GM23248 (cell line): ENCODE results near the gene SOX5. TPM values are rescaled to one million over a fixed set of nuclear protein-coding genes. Genes with fewer than 3 reads are reported as not detected.

Experiments
- DNase-seq: peaks from one replicate; pipeline ENCODE4 v3.0.0-alpha.2; 2015
- H2AFZ ChIP-seq: fragments of 200-600 bp; sonication (generic); 2 replicates; pipeline ENCODE4 v1.6.1; 2016; ENCODE audit warnings: antibody characterized with exemption
- H3F3A ChIP-seq: fragments of 200-600 bp; sonication (generic); 2 replicates; pipeline ENCODE4 v1.6.1; 2016; ENCODE audit warnings: mild to moderate bottlenecking, antibody characterized with exemption, mixed run types; ENCODE audit not compliant: insufficient read depth
- H3K27ac ChIP-seq: fragments of 200-600 bp; sonication (generic); 2 replicates; pipeline ENCODE4 v1.5.1; 2016; ENCODE audit warnings: mild to moderate bottlenecking
- H3K27me3 ChIP-seq: fragments of 200-600 bp; sonication (generic); replicated peaks from 2 replicates; pipeline ENCODE4 v1.6.1; 2016; ENCODE audit warnings: mild to moderate bottlenecking; ENCODE audit not compliant: insufficient read depth
- H3K36me3 ChIP-seq: fragments of 200-600 bp; sonication (generic); 2 replicates; pipeline ENCODE4 v1.6.1; 2016; ENCODE audit warnings: low read depth, mild to moderate bottlenecking
- H3K4me1 ChIP-seq: fragments of 200-600 bp; sonication (generic); 2 replicates; pipeline ENCODE4 v1.6.1; 2016; ENCODE audit warnings: mild to moderate bottlenecking; ENCODE audit not compliant: insufficient read depth
- H3K4me2 ChIP-seq: fragments of 200-600 bp; sonication (generic); one replicate; pipeline ENCODE4 v1.6.1; 2016; ENCODE audit warnings: mild to moderate bottlenecking; ENCODE audit not compliant: unreplicated experiment
- H3K4me3 ChIP-seq: fragments of 200-600 bp; sonication (generic); 2 replicates; pipeline ENCODE4 v1.5.1; 2016; ENCODE audit warnings: mild to moderate bottlenecking
- H3K79me2 ChIP-seq: fragments of 200-600 bp; sonication (generic); 2 replicates; pipeline ENCODE4 v1.6.1; 2016; ENCODE audit warnings: mild to moderate bottlenecking; ENCODE audit not compliant: insufficient read depth
- H3K9ac ChIP-seq: fragments of 200-600 bp; sonication (generic); 2 replicates; pipeline ENCODE4 v1.6.1; 2016; ENCODE audit warnings: mild to moderate bottlenecking
- H3K9me2 ChIP-seq: fragments of 200-600 bp; sonication (generic); 2 replicates; pipeline ENCODE4 v1.6.1; 2016; ENCODE audit warnings: mixed run types, mild to moderate bottlenecking, moderate library complexity; ENCODE audit not compliant: insufficient read depth
- H3K9me3 ChIP-seq: fragments of 200-600 bp; sonication (generic); one replicate; pipeline ENCODE4 v1.6.1; 2017; ENCODE audit warnings: low read depth
- H4K20me1 ChIP-seq: fragments of 200-600 bp; sonication (generic); 2 replicates; pipeline ENCODE4 v1.6.0; 2016; ENCODE audit not compliant: insufficient read depth
- EZH2 ChIP-seq: fragments of 200-600 bp; sonication (generic); IDR thresholded peaks from 2 replicates; pipeline ENCODE4 v1.6.1; 2018; ENCODE audit warnings: antibody characterized with exemption, mild to moderate bottlenecking; ENCODE audit not compliant: insufficient read depth, poor library complexity, severe bottlenecking
- EZH2phosphoT487 ChIP-seq: fragments of 200-600 bp; sonication (generic); IDR thresholded peaks from 2 replicates; pipeline ENCODE4 v1.6.1; 2018; ENCODE audit warnings: antibody characterized with exemption, moderate library complexity, mild to moderate bottlenecking, low read depth; ENCODE audit not compliant: insufficient read depth
- WGBS, 2 experiments: methylation state at CpG; one replicate each; pipeline ENCODE4 v1.1.6; 2015 to 2017; ENCODE audit warnings: low lambda C conversion rate in 2 of 2, low coverage in 1 of 2; ENCODE audit errors: missing lambda C conversion rate in 2 of 2; 5-methylcytosine and 5-hydroxymethylcytosine counted together
- in situ Hi-C: fragments of 300-500 bp; cut with MboI; formaldehyde crosslinking; loops from 2 replicates; pipeline ENCODE4 v1.15.0; 2020
- polyA plus RNA-seq: library from polyadenylated mRNA; unstranded; fragments of >200 nt; fragmentation: Nextera tagmentation; extraction: Ambion mirVana; gene quantifications from 2 replicates; pipeline ENCODE4 v1.2.1, GENCODE V29; 2016
- total RNA-seq: library from RNA; depleted of rRNA; stranded (reverse); fragments of >200 nt; shearing (Covaris generic); gene quantifications from 2 replicates; pipeline ENCODE4 v1.2.3, GENCODE V29; 2014

The SOX5 gene
- total and polyA plus RNA-seq, 2 experiments from 2014 or later = not detected

GRCh38 chr12:23959826-23960225 lies 10.4 kb upstream of the SOX5 start:
- in situ Hi-C loops = no loop called here
- Histone ChIP-seq H3K27ac (no peak overlapping the region), H3K79me2 (no peaks in the 10 kb centered on the region), H3K27me3 (no peaks in the 10 kb centered on the region), H4K20me1 (no peaks in the 10 kb centered on the region), H3F3A (no peaks in the 10 kb centered on the region), H3K36me3 (no peaks in the 10 kb centered on the region), H3K4me1 (no peaks in the 10 kb centered on the region), H3K9me2 (no peaks in the 10 kb centered on the region), H3K4me2 (no peak overlapping the region), H2AFZ (no peak overlapping the region), H3K9me3 (no peaks in the 10 kb centered on the region), H3K9ac (no peak overlapping the region), H3K4me3 (no peak overlapping the region)
- TF ChIP-seq EZH2phosphoT487 (no peak), EZH2 (no peak)
- no peak for DNase-seq
- 57 to 61% methylated on average over 1 of the region's 1 CpG for WGBS, 2 experiments

GRCh38 chr12:23954332-23954731 lies 4.9 kb upstream of the SOX5 start:
- Histone ChIP-seq H3K27me3 (peaks cover 12% of the 10 kb centered on the region), H3K4me1 (no peaks in the 10 kb centered on the region), H3K4me3 (no peak overlapping the region), H3K79me2 (no peaks in the 10 kb centered on the region), H3K4me2 (no peak overlapping the region), H3K9me2 (no peaks in the 10 kb centered on the region), H3K36me3 (no peaks in the 10 kb centered on the region), H2AFZ (no peak overlapping the region), H3F3A (no peaks in the 10 kb centered on the region), H3K9me3 (no peaks in the 10 kb centered on the region), H4K20me1 (no peaks in the 10 kb centered on the region), H3K27ac (no peak overlapping the region), H3K9ac (no peak overlapping the region)
- TF ChIP-seq EZH2 (no peak), EZH2phosphoT487 (no peak)
- no peak for DNase-seq
- in situ Hi-C loops = no loop called here

- no peak overlapping the region for H3K4me3 ChIP-seq
- H2AFZ ChIP-seq = no peak overlapping the region
- 32 to 37% methylated on average over 3 of the region's 3 CpGs for WGBS, 2 experiments
- in situ Hi-C loops = no loop called here
- no peak overlapping the region for H3K27ac ChIP-seq
- H4K20me1 ChIP-seq = no peaks in the 10 kb centered on the region
- no peak overlapping the region for H3K4me2 ChIP-seq
- H3K9me3 ChIP-seq = no peaks in the 10 kb centered on the region
- H3K4me1 ChIP-seq = no peaks in the 10 kb centered on the region
- no peaks in the 10 kb centered on the region for H3K36me3 ChIP-seq
- DNase-seq = no peak
- H3K9ac ChIP-seq = no peak overlapping the region
- no peaks in the 10 kb centered on the region for H3K9me2 ChIP-seq
- H3K27me3 ChIP-seq = peaks cover 24% of the 10 kb centered on the region
- H3K79me2 ChIP-seq = no peaks in the 10 kb centered on the region
- H3F3A ChIP-seq = no peaks in the 10 kb centered on the region
- no peak for TF ChIP-seq EZH2phosphoT487
- TF ChIP-seq EZH2 = no peak
Observed at GRCh38 chr12:23952071-23952470, 2.6 kb upstream of the SOX5 start.

GRCh38 chr12:23950775-23951451 lies 1.4 kb upstream of the SOX5 start:
- H3K27me3 ChIP-seq = peaks cover 24% of the 10 kb centered on the region
- no peaks in the 10 kb centered on the region for H3K9me3 ChIP-seq
- H3F3A ChIP-seq = no peaks in the 10 kb centered on the region
- H3K79me2 ChIP-seq = no peaks in the 10 kb centered on the region
- DNase-seq = no peak
- no peak overlapping the region for H2AFZ ChIP-seq
- 2 to 7% methylated on average over 11 of the region's 11 CpGs for WGBS, 2 experiments
- H3K27ac ChIP-seq = no peak overlapping the region
- no peak overlapping the region for H3K9ac ChIP-seq
- no peaks in the 10 kb centered on the region for H3K9me2 ChIP-seq
- H3K36me3 ChIP-seq = no peaks in the 10 kb centered on the region
- in situ Hi-C loops = no loop called here
- no peak for TF ChIP-seq EZH2
- TF ChIP-seq EZH2phosphoT487 = no peak
- H3K4me2 ChIP-seq = no peak overlapping the region
- no peaks in the 10 kb centered on the region for H4K20me1 ChIP-seq
- H3K4me3 ChIP-seq = no peak overlapping the region
- H3K4me1 ChIP-seq = no peaks in the 10 kb centered on the region

- Histone ChIP-seq H3K27me3 (peaks cover 24% of the 10 kb centered on the region), H3K9ac (no peak overlapping the region), H3K9me3 (no peaks in the 10 kb centered on the region), H4K20me1 (no peaks in the 10 kb centered on the region), H2AFZ (peak overlapping the region; percentile 14; the same call in 1 of the 2 replicates), H3K79me2 (no peaks in the 10 kb centered on the region), H3K36me3 (no peaks in the 10 kb centered on the region), H3K4me3 (no peak overlapping the region), H3K27ac (no peak overlapping the region), H3K4me2 (no peak overlapping the region), H3K4me1 (no peaks in the 10 kb centered on the region), H3F3A (no peaks in the 10 kb centered on the region), H3K9me2 (no peaks in the 10 kb centered on the region)
- TF ChIP-seq EZH2phosphoT487 (no peak), EZH2 (no peak)
- WGBS, 2 experiments = 2 to 4% methylated on average over 16 to 17 of the region's 17 CpGs
- DNase-seq = peak; percentile 1
- in situ Hi-C loops = no loop called here
Observed at GRCh38 chr12:23950210-23950774, 822 bp upstream of the SOX5 start.
